CD4-positive, alpha-beta T cell (primary cell): Measurements from ENCODE around the gene ARID1B. TPM values are rescaled to one million over a fixed set of nuclear protein-coding genes. Genes with fewer than 3 reads are reported as not detected.

Experiments used
- ATAC-seq: fragments of 200-7000 bp; cut with Tn5 transposase; one replicate; pipeline ENCODE4 v1.10.0; 2022; ENCODE audit warnings: mild to moderate bottlenecking; ENCODE audit not compliant: poor library complexity
- CTCF ChIA-PET: fragments of 350-600 bp; sonication (Branson Sonifier 250); formaldehyde crosslinking; loops from one replicate; lab custom pipeline; 2021; ENCODE audit warnings: antibody characterized with exemption, inconsistent platforms; lab: Charles Lee
- POLR2A ChIA-PET: fragments of 350-600 bp; sonication (Branson Sonifier 250); formaldehyde crosslinking; loops from one replicate; lab custom pipeline; 2021; ENCODE audit warnings: antibody characterized with exemption, inconsistent platforms; lab: Charles Lee
- DNase-seq, 14 experiments: peaks; one replicate each; pipeline ENCODE4 v3.0.0-alpha.2; 2013 to 2020; ENCODE audit warnings: mixed read lengths in 2 of 14
- H3K27ac ChIP-seq, 2 donors: one replicate each; pipeline versions ENCODE4 v1.5.1 to v1.7.0; 2013; ENCODE audit warnings: low read length in 2 of 2, low read depth in 1 of 2, mild to moderate bottlenecking in 1 of 2
- H3K27me3 ChIP-seq, 2 experiments: 1 replicate in 1 of 2; 2 replicates in 1 of 2; pipeline versions ENCODE4 v1.6.1 to v1.7.0; 2013; ENCODE audit warnings: low read length in 2 of 2, control low read depth in 1 of 2, mild to moderate bottlenecking in 1 of 2, moderate library complexity in 1 of 2; ENCODE audit not compliant: insufficient read depth in 2 of 2, control insufficient read depth in 1 of 2
- H3K36me3 ChIP-seq: one replicate; pipeline ENCODE4 v1.6.1; 2013; ENCODE audit warnings: low read length, control low read depth; ENCODE audit not compliant: insufficient read depth
- H3K4me1 ChIP-seq: one replicate; pipeline ENCODE4 v1.6.1; 2013; ENCODE audit warnings: low read length, control low read depth; ENCODE audit not compliant: insufficient read depth
- H3K4me3 ChIP-seq: one replicate; pipeline ENCODE4 v1.5.1; 2013; ENCODE audit warnings: mild to moderate bottlenecking, low read length, moderate library complexity
- H3K9me3 ChIP-seq, 2 experiments: 1 replicate in 1 of 2; 2 replicates in 1 of 2; pipeline versions ENCODE4 v1.6.1 to v1.7.0; 2013; ENCODE audit warnings: low read length in 2 of 2, mild to moderate bottlenecking in 2 of 2, control low read depth in 1 of 2, moderate library complexity in 1 of 2; ENCODE audit not compliant: control insufficient read depth in 1 of 2, insufficient read depth in 1 of 2
- H3K27ac Mint-ChIP-seq: one replicate; pipeline ENCODE4 v1.8.0; 2020; ENCODE audit warnings: mixed read lengths
- H3K27me3 Mint-ChIP-seq: one replicate; pipeline ENCODE4 v1.8.0; 2021; ENCODE audit warnings: mixed read lengths
- H3K36me3 Mint-ChIP-seq: one replicate; pipeline ENCODE4 v1.8.0; 2021; ENCODE audit warnings: low read depth, mixed read lengths
- H3K4me1 Mint-ChIP-seq: one replicate; pipeline ENCODE4 v1.8.0; 2021; ENCODE audit warnings: low read depth, mixed read lengths
- H3K4me3 Mint-ChIP-seq: one replicate; pipeline ENCODE4 v1.8.0; 2020; ENCODE audit warnings: mild to moderate bottlenecking, mixed read lengths
- H3K9me3 Mint-ChIP-seq: one replicate; pipeline ENCODE4 v1.8.0; 2020; ENCODE audit warnings: mixed read lengths
- CTCF ChIP-seq: fragments of 200-600 bp; IDR thresholded peaks from one replicate; pipeline ENCODE4 v1.8.0; 2022; ENCODE audit warnings: antibody characterized with exemption, mild to moderate bottlenecking
- intact Hi-C, 2 experiments: fragments of 100-400 bp; cut with DNase I in 1 of 2; cut with micrococcal nuclease in 1 of 2; formaldehyde crosslinking; loops; one replicate each; pipeline versions ENCODE4 v1.15.1 to v1.9.0; 2023 to 2025; cut with DNase I, micrococcal nuclease
- total RNA-seq, 174 experiments: library from RNA in 2 of 174; stranded (reverse) in 2 of 174; gene quantifications; one replicate each; pipeline ENCODE4 v1.2.3 and lab custom pipeline; 2021 to 2026

ARID1B gene
- total RNA-seq, 2 experiments from 2014 or later: 120 to 125 TPM

DNA sequence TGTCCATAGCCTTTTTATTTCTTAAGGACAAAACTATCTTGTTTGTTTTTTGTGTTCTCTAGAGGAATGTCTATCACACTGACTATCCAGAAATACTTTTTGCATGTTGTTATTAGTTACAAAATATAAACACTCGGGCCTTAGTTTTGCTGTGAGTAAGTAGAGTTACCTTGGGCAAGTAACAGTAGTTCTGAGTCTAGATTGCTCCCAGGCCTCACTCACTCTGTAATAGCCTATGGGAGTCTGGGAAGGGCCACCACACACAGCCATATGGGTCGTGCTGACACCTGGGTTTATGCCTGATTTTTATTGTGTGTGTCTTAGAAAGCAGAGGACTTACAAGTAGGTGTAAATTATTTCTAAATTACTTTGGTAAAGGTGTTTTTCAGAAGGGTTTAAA, 360.3 kb downstream of the ARID1B start:
- Mint-ChIP-seq H3K27ac (no peak overlapping the region), H3K36me3 (peaks cover 86% of the 10 kb centered on the region), H3K4me3 (no peak overlapping the region), H3K4me1 (no peaks in the 10 kb centered on the region), H3K9me3 (no peaks in the 10 kb centered on the region), H3K27me3 (no peaks in the 10 kb centered on the region)
- DNase-seq: no peak
- peaks cover 47% of the 10 kb centered on the region for H3K36me3 ChIP-seq
- TF ChIP-seq CTCF: no peak
- no peak overlapping the region for H3K4me3 ChIP-seq
- no peaks in the 10 kb centered on the region for H3K4me1 ChIP-seq
- no peak overlapping the region for H3K27ac ChIP-seq
- H3K27me3 ChIP-seq: no peaks in the 10 kb centered on the region
- H3K9me3 ChIP-seq: no peaks in the 10 kb centered on the region
- no peak for ATAC-seq
- intact Hi-C loops: no loop called here
- ChIA-PET POLR2A (interaction anchor here (0.6 kb wide), 1 partner anchor 89 kb away, joined by 3 read pairs; no protein-coding TSS in a partner anchor), CTCF (no interaction called here)

DNA sequence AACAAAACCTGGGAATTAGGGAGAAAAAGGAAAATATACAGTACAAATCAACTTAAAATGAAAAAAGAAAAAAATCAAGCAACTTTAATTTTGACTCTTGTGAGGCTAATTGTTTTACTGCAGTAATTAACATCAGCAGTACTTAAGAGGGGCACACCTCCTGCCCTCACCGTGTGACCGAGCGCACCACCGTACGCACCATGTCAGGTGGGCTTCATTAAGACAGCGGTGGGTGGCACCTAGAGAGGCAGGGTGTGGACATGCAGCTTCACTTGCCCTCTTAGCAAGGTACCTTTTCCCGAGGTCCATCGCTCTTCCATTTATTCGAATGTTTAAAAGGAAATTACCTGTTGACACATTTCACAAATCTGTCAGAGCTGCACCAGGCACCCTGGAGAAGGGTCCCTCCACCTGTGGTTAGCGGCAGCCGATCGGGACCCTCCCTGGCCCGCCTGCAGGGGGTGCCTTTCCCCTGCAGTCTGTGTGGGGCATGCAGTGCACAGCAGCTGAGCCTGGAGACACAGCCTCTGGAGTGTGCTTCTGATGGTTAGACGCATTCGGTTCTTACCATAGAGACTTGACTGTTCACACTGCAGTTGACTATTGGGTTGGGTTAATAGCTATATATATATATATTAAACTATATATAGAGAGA, 362.0 kb downstream of the ARID1B start:
- Histone ChIP-seq H3K36me3 (peaks cover 41% of the 10 kb centered on the region), H3K27ac (no peak overlapping the region), H3K27me3 (no peaks in the 10 kb centered on the region), H3K9me3 (no peaks in the 10 kb centered on the region), H3K4me3 (no peak overlapping the region), H3K4me1 (no peaks in the 10 kb centered on the region)
- ATAC-seq (no peak), DNase-seq (peak in 2 of 14 experiments; percentile 8 to 13)
- peaks cover 77% of the 10 kb centered on the region for H3K36me3 Mint-ChIP-seq
- no peaks in the 10 kb centered on the region for H3K9me3 Mint-ChIP-seq
- TF ChIP-seq CTCF: no peak
- CTCF ChIA-PET: interaction anchor here (0.9 kb wide), 1 partner anchor 10 kb away, joined by 3 read pairs; no protein-coding TSS in a partner anchor
- POLR2A ChIA-PET: no interaction called here
- no peak overlapping the region for H3K27ac Mint-ChIP-seq
- intact Hi-C loops: no loop called here
- no peaks in the 10 kb centered on the region for H3K4me1 Mint-ChIP-seq
- H3K27me3 Mint-ChIP-seq: no peaks in the 10 kb centered on the region
- H3K4me3 Mint-ChIP-seq: no peak overlapping the region

DNA sequence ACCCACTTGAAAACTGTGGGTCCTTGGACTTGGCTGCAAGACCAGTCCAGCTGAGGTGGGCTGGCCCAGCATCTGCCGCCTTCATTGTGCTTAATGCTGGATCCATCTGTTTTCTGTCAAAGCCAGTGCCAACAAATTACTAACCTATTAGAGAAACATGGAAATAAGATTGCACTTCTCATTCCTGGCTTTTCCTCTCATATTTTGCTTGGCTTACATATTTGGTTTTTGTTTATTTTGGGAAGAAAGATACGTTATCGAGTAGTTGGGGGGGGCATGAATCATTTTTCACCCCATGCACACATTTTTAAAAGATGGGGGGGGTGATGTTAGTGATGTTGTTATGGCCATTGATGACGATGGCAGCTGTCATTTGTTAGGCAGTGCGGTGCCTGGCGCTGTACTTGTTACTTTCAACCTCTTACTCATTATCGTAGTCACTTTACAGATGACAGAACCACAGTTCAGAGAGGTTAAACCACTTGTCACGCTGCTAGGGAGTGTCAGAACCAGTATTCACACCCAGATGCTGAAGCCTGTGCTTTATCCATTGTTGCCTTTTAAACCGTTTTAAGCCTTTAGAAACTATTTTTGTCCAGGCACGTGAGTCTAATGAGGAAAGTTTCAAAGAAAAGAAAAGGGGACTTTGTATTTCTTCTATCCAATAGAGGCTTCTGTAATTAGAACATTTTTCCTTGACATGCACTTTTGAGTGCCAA, 366.2 kb downstream of the ARID1B start:
- no peak overlapping the region for H3K27ac ChIP-seq
- H3K27me3 ChIP-seq: no peaks in the 10 kb centered on the region
- H3K4me1 Mint-ChIP-seq: no peaks in the 10 kb centered on the region
- ChIA-PET CTCF (interaction anchor here (2.1 kb wide), 1 partner anchor 10 kb away, joined by 4 read pairs; no protein-coding TSS in a partner anchor), POLR2A (no interaction called here)
- DNase-seq: peak in 3 of 14 experiments; percentile 22 to 75 (median 24)
- no peaks in the 10 kb centered on the region for H3K9me3 ChIP-seq
- H3K27me3 Mint-ChIP-seq: no peaks in the 10 kb centered on the region
- H3K36me3 ChIP-seq: peaks cover 20% of the 10 kb centered on the region
- TF ChIP-seq CTCF: no peak
- no peak for ATAC-seq
- H3K4me1 ChIP-seq: peaks cover 5% of the 10 kb centered on the region
- intact Hi-C loops: no loop called here
- H3K4me3 ChIP-seq: no peak overlapping the region
- no peak overlapping the region for H3K4me3 Mint-ChIP-seq
- H3K36me3 Mint-ChIP-seq: peaks cover 60% of the 10 kb centered on the region
- H3K9me3 Mint-ChIP-seq: no peaks in the 10 kb centered on the region
- no peak overlapping the region for H3K27ac Mint-ChIP-seq
